HepG2 (cell line): ENCODE data around the gene TPGS1. TPM values are rescaled to one million over a fixed set of nuclear protein-coding genes. Genes with fewer than 3 reads are reported as not detected.
A peak's percentile ranks its signal among the peaks of the same experiment; 100 is the strongest.

ENCODE experiments used
- GRHL1 ChIP-seq: sonication (generic); formaldehyde crosslinking; conservative IDR thresholded peaks from 2 replicates; pipeline ENCODE4 v1.8.0; 2022; ENCODE audit warnings: missing genetic modification reagents
- HOXA3 ChIP-seq: sonication (generic); formaldehyde crosslinking; IDR thresholded peaks from 2 replicates; pipeline ENCODE4 v1.5.0; 2020; ENCODE audit warnings: missing genetic modification reagents
- PCBP1 ChIP-seq: fragments of 200-400 bp; formaldehyde crosslinking; IDR thresholded peaks from 2 replicates; pipeline ENCODE4 v1.6.1; 2017; ENCODE audit warnings: mild to moderate bottlenecking, low read depth, low read length, borderline replicate concordance
- POLR2G ChIP-seq: fragments of 200-400 bp; formaldehyde crosslinking; IDR thresholded peaks from 2 replicates; pipeline ENCODE4 v1.6.1; 2018; ENCODE audit warnings: mild to moderate bottlenecking, low read depth, low read length, moderate library complexity
- TRIM24 ChIP-seq: sonication (generic); formaldehyde crosslinking; IDR thresholded peaks from 2 replicates; pipeline ENCODE4 v1.8.0; 2022; ENCODE audit warnings: mild to moderate bottlenecking, missing genetic modification reagents
- ZBTB43 ChIP-seq: sonication (generic); formaldehyde crosslinking; conservative IDR thresholded peaks from 2 replicates; pipeline ENCODE4 v1.4.0; 2020; ENCODE audit warnings: missing genetic modification reagents
- ZFX ChIP-seq: sonication (generic); formaldehyde crosslinking; IDR thresholded peaks from 2 replicates; pipeline ENCODE4 v1.4.0; 2020; ENCODE audit warnings: mild to moderate bottlenecking, low read depth, missing genetic modification reagents, moderate library complexity
- ZKSCAN5 ChIP-seq: sonication (generic); formaldehyde crosslinking; IDR thresholded peaks from 2 replicates; pipeline ENCODE4 v1.5.1; 2020; ENCODE audit warnings: mild to moderate bottlenecking, missing genetic modification reagents
- ZNF232 ChIP-seq: sonication (generic); formaldehyde crosslinking; IDR thresholded peaks from 2 replicates; pipeline ENCODE4 v1.4.0; 2020; ENCODE audit warnings: missing genetic modification reagents, borderline replicate concordance
- ZNF407 ChIP-seq: sonication (generic); formaldehyde crosslinking; IDR thresholded peaks from one replicate; pipeline ENCODE4 v1.5.1; 2020; ENCODE audit warnings: mild to moderate bottlenecking, missing genetic modification reagents; ENCODE audit errors: not compliant biosample characterization
- ZNF747 ChIP-seq: sonication (generic); formaldehyde crosslinking; IDR thresholded peaks from 2 replicates; pipeline ENCODE4 v1.8.1; 2023; ENCODE audit warnings: missing genetic modification reagents, mild to moderate bottlenecking, borderline replicate concordance
- polyA plus RNA-seq, 8 experiments: library from polyadenylated mRNA; depleted of rRNA in 3 of 8; stranded (reverse) in 7 of 8; unstranded in 1 of 8; fragments of >200 nt; fragmentation: Illumina TruSeq in 4 of 8; extraction: Trizol in 4 of 8; gene quantifications; 2 replicates each; pipeline versions ENCODE4 v1.2.1 to v1.2.3, GENCODE V29; 2011 to 2016; ENCODE audit warnings: low read depth in 4 of 8, missing spikeins in 1 of 8, mixed read lengths in 1 of 8; ENCODE audit not compliant: insufficient read depth in 1 of 8
- total RNA-seq, 5 experiments: library from RNA; depleted of rRNA; stranded (reverse); fragments of >200 nt; fragmentation: Illumina TruSeq; extraction: Trizol; gene quantifications; 2 replicates each; pipeline ENCODE4 v1.2.3, GENCODE V29; 2016; ENCODE audit warnings: low read depth in 1 of 5
- TF ChIP-seq, protein P1 (sequence below): sonication (generic); formaldehyde crosslinking; IDR thresholded peaks from 2 replicates; pipeline ENCODE4 v1.4.0; 2020; ENCODE audit warnings: missing genetic modification reagents
- TF ChIP-seq, protein P2 (sequence below): sonication (generic); formaldehyde crosslinking; IDR thresholded peaks from 2 replicates; pipeline ENCODE4 v1.8.1; 2023; ENCODE audit warnings: mild to moderate bottlenecking, missing genetic modification reagents

TPGS1 gene
- total and polyA plus RNA-seq, 2 of the 13 experiments (the other 11 are each of a cell fraction or from before 2014, with no cell fraction given): 1.1 to 6.2 TPM

DNA sequence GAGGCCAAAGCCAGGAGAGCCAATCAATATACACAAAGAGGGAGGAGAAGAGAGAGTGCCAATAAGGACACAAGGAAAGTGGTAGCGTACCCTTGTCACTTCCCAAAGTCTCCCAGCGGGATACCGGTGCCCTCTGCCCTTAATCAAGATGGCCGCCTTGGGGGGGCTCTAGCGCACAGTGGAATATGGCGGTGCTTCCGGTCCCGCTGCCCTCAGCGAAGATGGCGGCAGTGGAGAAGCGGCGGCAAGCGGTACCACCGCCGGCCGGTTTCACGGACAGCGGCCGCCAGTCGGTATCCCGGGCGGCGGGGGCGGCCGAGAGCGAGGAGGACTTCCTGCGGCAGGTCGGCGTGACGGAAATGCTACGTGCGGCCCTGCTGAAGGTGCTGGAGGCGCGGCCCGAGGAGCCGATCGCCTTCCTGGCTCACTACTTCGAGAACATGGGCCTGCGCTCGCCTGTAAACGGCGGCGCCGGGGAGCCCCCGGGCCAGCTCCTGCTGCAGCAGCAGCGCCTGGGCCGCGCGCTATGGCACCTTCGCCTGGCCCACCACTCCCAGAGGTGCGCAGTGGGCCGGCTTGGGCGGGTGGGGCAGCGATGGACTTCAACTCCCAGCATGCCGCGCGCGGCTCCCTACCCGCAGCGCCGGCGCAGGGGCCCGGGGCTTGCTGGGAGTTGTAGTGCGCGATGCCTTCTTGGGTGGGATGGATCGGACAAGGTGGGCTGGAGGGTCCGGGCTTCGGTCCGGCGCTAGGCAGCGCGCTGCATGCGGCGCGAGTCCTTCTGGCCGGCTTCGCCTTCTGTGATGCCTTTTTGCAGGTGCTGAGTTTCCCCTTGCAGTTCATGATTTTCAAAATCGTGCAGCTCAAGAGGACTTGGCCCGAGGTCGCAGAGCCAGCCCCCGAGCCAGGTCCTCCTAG, at the start of gene TPGS1 (continued):
- TF ChIP-seq ZNF407 (CRISPR knock-in tag) (no peak), PCBP1 (no peak), ZFX (CRISPR knock-in tag) (peak; percentile 88), HOXA3 (peak; percentile 100), GRHL1 (CRISPR knock-in tag) (no peak), TRIM24 (CRISPR knock-in tag) (no peak), ZKSCAN5 (CRISPR knock-in tag) (no peak), ZNF232 (CRISPR knock-in tag) (no peak; the same call in 1 of the 2 replicates), ZBTB43 (CRISPR knock-in tag) (peak; percentile 50; the same call in 1 of the 2 replicates), POLR2G (peak; percentile 62; the same call in 1 of the 2 replicates), ZNF747 (CRISPR knock-in tag) (no peak)
- TF ChIP-seq, protein P1, sequence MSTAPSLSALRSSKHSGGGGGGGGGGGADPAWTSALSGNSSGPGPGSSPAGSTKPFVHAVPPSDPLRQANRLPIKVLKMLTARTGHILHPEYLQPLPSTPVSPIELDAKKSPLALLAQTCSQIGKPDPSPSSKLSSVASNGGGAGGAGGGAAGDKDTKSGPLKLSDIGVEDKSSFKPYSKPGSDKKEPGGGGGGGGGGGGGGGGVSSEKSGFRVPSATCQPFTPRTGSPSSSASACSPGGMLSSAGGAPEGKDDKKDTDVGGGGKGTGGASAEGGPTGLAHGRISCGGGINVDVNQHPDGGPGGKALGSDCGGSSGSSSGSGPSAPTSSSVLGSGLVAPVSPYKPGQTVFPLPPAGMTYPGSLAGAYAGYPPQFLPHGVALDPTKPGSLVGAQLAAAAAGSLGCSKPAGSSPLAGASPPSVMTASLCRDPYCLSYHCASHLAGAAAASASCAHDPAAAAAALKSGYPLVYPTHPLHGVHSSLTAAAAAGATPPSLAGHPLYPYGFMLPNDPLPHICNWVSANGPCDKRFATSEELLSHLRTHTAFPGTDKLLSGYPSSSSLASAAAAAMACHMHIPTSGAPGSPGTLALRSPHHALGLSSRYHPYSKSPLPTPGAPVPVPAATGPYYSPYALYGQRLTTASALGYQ (CRISPR knock-in tag): 0 out of 2 replicates have a peak, but pooled peaks have one; percentile 27
- TF ChIP-seq, protein P2, sequence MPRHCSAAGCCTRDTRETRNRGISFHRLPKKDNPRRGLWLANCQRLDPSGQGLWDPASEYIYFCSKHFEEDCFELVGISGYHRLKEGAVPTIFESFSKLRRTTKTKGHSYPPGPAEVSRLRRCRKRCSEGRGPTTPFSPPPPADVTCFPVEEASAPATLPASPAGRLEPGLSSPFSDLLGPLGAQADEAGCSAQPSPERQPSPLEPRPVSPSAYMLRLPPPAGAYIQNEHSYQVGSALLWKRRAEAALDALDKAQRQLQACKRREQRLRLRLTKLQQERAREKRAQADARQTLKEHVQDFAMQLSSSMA (CRISPR knock-in tag): no peak
